BJ (cell line): ENCODE results near the gene IL18. TPM values are rescaled to one million over a fixed set of nuclear protein-coding genes. Genes with fewer than 3 reads are reported as not detected.
A peak's percentile ranks its signal among the peaks of the same experiment; 100 is the strongest.
"Not testable (repeated sequence)": the region's sequence is repeated elsewhere in the genome, so short reads cannot be mapped to it uniquely, and the experiment has no call there.

ENCODE experiments used
- CTCF ChIA-PET: fragments of 350-600 bp; formaldehyde crosslinking; extraction: SDS; loops from one replicate; lab custom pipeline; 2021; ENCODE audit warnings: antibody characterized with exemption, inconsistent platforms; lab: Yijun Ruan, JAX
- POLR2A ChIA-PET: fragments of 300-600 bp; sonication (Branson Sonifier 250); formaldehyde crosslinking; extraction: SDS; loops from one replicate; lab custom pipeline; 2021; ENCODE audit warnings: antibody characterized with exemption; lab: Charles Lee
- DNase-seq: peaks from one replicate; pipeline ENCODE4 v3.0.0-alpha.2; 2011; ENCODE audit warnings: low read depth
- H3K27me3 ChIP-seq: 2 replicates; pipeline ENCODE4 v1.6.0; 2011; ENCODE audit warnings: low read length; ENCODE audit not compliant: control insufficient read depth, insufficient read depth
- H3K36me3 ChIP-seq: 2 replicates; pipeline ENCODE4 v1.5.1; 2011; ENCODE audit warnings: low read length; ENCODE audit not compliant: control insufficient read depth, insufficient read depth
- H3K4me3 ChIP-seq: 2 replicates; pipeline ENCODE4 v1.5.1; 2011; ENCODE audit warnings: low read depth, mild to moderate bottlenecking, control low read depth, low read length
- polyA plus RNA-seq: library from polyadenylated mRNA; depleted of rRNA; stranded (reverse); fragments of >200 nt; gene quantifications from 2 replicates; pipeline ENCODE4 v1.2.3, GENCODE V29; 2011
- TF ChIP-seq, protein P1 (sequence below): IDR thresholded peaks from 2 replicates; pipeline ENCODE4 v1.5.1; 2011; ENCODE audit warnings: low read depth, mild to moderate bottlenecking, control low read depth, inconsistent platforms, low read length, moderate library complexity; ENCODE audit not compliant: insufficient read depth

IL18 gene
- polyA plus RNA-seq, 1 experiment, result 1.5 TPM

- ChIA-PET POLR2A (no interaction called here), CTCF (interaction anchor here (0.9 to 1.6 kb wide), 2 partner anchors 12 to 119 kb away, joined by 3 to 6 read pairs; partner anchors contain the start of gene BCO2)
- H3K27me3 ChIP-seq, result no peaks in the 10 kb centered on the region
- H3K4me3 ChIP-seq, result no peak overlapping the region
- no peaks in the 10 kb centered on the region for H3K36me3 ChIP-seq
- peak; percentile 22 for DNase-seq
- TF ChIP-seq, protein P1, sequence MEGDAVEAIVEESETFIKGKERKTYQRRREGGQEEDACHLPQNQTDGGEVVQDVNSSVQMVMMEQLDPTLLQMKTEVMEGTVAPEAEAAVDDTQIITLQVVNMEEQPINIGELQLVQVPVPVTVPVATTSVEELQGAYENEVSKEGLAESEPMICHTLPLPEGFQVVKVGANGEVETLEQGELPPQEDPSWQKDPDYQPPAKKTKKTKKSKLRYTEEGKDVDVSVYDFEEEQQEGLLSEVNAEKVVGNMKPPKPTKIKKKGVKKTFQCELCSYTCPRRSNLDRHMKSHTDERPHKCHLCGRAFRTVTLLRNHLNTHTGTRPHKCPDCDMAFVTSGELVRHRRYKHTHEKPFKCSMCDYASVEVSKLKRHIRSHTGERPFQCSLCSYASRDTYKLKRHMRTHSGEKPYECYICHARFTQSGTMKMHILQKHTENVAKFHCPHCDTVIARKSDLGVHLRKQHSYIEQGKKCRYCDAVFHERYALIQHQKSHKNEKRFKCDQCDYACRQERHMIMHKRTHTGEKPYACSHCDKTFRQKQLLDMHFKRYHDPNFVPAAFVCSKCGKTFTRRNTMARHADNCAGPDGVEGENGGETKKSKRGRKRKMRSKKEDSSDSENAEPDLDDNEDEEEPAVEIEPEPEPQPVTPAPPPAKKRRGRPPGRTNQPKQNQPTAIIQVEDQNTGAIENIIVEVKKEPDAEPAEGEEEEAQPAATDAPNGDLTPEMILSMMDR, result no peak
Observed at GRCh38 chr11:112162761-112163546, 940 bp downstream of the IL18 start.

DNA sequence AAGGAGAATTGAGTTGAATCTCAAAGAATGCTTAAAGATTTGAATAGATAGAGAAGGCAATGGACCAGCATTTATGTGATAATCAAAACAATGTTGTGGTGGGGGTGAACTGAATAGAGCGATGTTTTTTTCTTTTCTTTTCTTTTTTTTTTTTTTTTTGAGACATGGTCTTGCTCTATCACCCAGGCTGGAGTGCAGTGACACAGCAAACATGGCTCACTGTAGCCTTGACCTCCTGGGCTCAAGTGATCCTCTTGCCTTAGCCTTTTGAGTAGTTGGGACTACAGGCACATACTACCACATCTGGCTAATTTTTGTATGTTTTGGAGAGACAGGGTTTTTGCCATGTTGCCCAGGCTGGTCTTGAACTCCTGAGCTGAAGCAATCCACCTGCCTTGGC lies 1.7 kb downstream of the IL18 start:
- H3K36me3 ChIP-seq, POLR2A ChIA-PET, DNase-seq, H3K27me3 ChIP-seq, H3K4me3 ChIP-seq: not testable (repeated sequence)
- CTCF ChIA-PET, result interaction anchor here (1.6 kb wide), 1 partner anchor 13 kb away, joined by 6 read pairs; the partner anchor contains the start of gene BCO2

DNA sequence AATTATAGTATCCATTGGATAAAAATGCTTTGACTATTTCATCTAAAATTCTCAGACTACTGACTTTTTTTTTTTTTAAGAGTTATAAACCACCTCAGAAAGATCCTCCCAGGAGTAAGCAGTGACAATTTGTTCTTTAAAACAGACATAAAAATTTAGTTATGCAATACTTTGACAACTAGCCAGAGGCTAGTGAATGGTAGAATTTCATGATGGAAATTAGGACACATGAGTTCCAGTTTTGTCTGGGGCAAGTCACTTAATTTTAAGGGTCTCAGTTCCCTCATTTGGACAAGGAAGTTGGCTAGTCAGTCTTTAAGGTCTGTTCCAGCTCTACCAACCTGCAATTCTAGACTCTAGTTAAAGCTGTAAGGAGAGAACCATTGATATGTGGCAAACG lies 2.9 kb downstream of the IL18 start:
- TF ChIP-seq, protein P1, result no peak
- H3K4me3 ChIP-seq, result no peak overlapping the region
- no peaks in the 10 kb centered on the region for H3K27me3 ChIP-seq
- no peak for DNase-seq
- ChIA-PET CTCF (interaction anchor here (1.2 kb wide), 1 partner anchor 47 kb away, joined by 4 read pairs; no protein-coding TSS in a partner anchor), POLR2A (no interaction called here)
- no peaks in the 10 kb centered on the region for H3K36me3 ChIP-seq

GRCh38 chr11:112160091-112160848 lies 3.6 kb downstream of the IL18 start:
- Histone ChIP-seq H3K4me3 (no peak overlapping the region), H3K36me3 (no peaks in the 10 kb centered on the region), H3K27me3 (no peaks in the 10 kb centered on the region)
- DNase-seq, result no peak
- ChIA-PET POLR2A (no interaction called here), CTCF (interaction anchor here (1.2 to 1.4 kb wide), 3 partner anchors 15 to 46 kb away, joined by 3 to 4 read pairs (median 3); partner anchors contain the start of gene BCO2)
- TF ChIP-seq, protein P1, result no peak

GRCh38 chr11:112159098-112160065 lies 4.5 kb downstream of the IL18 start:
- DNase-seq, result no peak
- CTCF ChIA-PET, result interaction anchor here (0.5 to 3.1 kb wide), 5 partner anchors 9 to 46 kb away, joined by 3 to 11 read pairs (median 4); partner anchors contain the start of gene BCO2
- TF ChIP-seq, protein P1, result no peak
- H3K36me3 ChIP-seq, result no peaks in the 10 kb centered on the region
- no peak overlapping the region for H3K4me3 ChIP-seq
- H3K27me3 ChIP-seq, result no peaks in the 10 kb centered on the region
- POLR2A ChIA-PET, result interaction anchor here (0.6 kb wide), 1 partner anchor 72 kb away, joined by 3 read pairs; no protein-coding TSS in a partner anchor
